Liver (tissue), 9 donors: ENCODE results near the gene NCLN. TPM values are rescaled to one million over a fixed set of nuclear protein-coding genes. Genes with fewer than 3 reads are reported as not detected.

Experiments
- DNase-seq: peaks from one replicate; pipeline ENCODE4 v3.0.0-alpha.2; 2017; ENCODE audit warnings: low spot score
- H3K27ac ChIP-seq, 2 donors: one replicate each; pipeline ENCODE4 v1.7.0; 2013; ENCODE audit warnings: inconsistent platforms in 2 of 2, low read length in 2 of 2, control low read depth in 1 of 2, low read depth in 1 of 2, mild to moderate bottlenecking in 1 of 2
- H3K27me3 ChIP-seq, 4 donors: one replicate each; pipeline versions ENCODE4 v1.6.1 to v1.7.0; 2013; ENCODE audit warnings: low read length in 3 of 4, inconsistent platforms in 1 of 4, mild to moderate bottlenecking in 1 of 4, moderate library complexity in 1 of 4; ENCODE audit not compliant: control insufficient read depth in 4 of 4, insufficient read depth in 4 of 4
- H3K36me3 ChIP-seq, 4 donors: one replicate each; pipeline versions ENCODE4 v1.6.1 to v1.7.0; 2013; ENCODE audit warnings: low read length in 3 of 4, mild to moderate bottlenecking in 3 of 4, low read depth in 1 of 4, moderate library complexity in 1 of 4; ENCODE audit not compliant: control insufficient read depth in 4 of 4, insufficient read depth in 3 of 4
- H3K4me1 ChIP-seq, 4 donors: one replicate each; pipeline versions ENCODE4 v1.6.1 to v1.7.0; 2013; ENCODE audit warnings: low read length in 3 of 4, mild to moderate bottlenecking in 3 of 4, moderate library complexity in 1 of 4; ENCODE audit not compliant: control insufficient read depth in 4 of 4, insufficient read depth in 4 of 4
- H3K4me3 ChIP-seq, 3 donors: one replicate each; pipeline versions ENCODE4 v1.6.1 to v1.7.0; 2013; ENCODE audit warnings: low read length in 3 of 3, control low read depth in 1 of 3, low read depth in 1 of 3, mild to moderate bottlenecking in 1 of 3
- H3K9ac ChIP-seq, 2 donors: one replicate each; pipeline ENCODE4 v1.7.0; 2013; ENCODE audit warnings: low read length in 2 of 2, mild to moderate bottlenecking in 2 of 2, moderate library complexity in 2 of 2, control low read depth in 1 of 2, low read depth in 1 of 2
- H3K9me3 ChIP-seq, 4 donors: one replicate each; pipeline versions ENCODE4 v1.6.1 to v1.7.0; 2013; ENCODE audit warnings: low read length in 3 of 4; ENCODE audit not compliant: control insufficient read depth in 4 of 4
- ATF3 ChIP-seq: IDR thresholded peaks from 2 replicates; pipeline ENCODE4 v1.6.1; 2016; ENCODE audit warnings: antibody characterized with exemption
- CTCF ChIP-seq: fragments of 150-350 bp; IDR thresholded peaks from 2 replicates; pipeline ENCODE4 v1.5.1; 2017; ENCODE audit warnings: improper control_type of control experiment, low read depth, low read length; ENCODE audit not compliant: missing input control
- EGR1 ChIP-seq, 2 donors: IDR thresholded peaks; 2 replicates each; pipeline ENCODE4 v1.6.1; 2016 to 2018; ENCODE audit warnings: antibody characterized with exemption in 2 of 2, low read depth in 2 of 2
- FOXA1 ChIP-seq: IDR thresholded peaks from 2 replicates; pipeline ENCODE4 v1.6.1; 2016; ENCODE audit warnings: antibody characterized with exemption
- FOXA2 ChIP-seq: IDR thresholded peaks from 2 replicates; pipeline ENCODE4 v1.6.1; 2016; ENCODE audit warnings: antibody characterized with exemption
- GABPA ChIP-seq, 2 donors: IDR thresholded peaks in 1 of 2; conservative IDR thresholded peaks in 1 of 2; 2 replicates each; pipeline ENCODE4 v1.6.1; 2016; ENCODE audit warnings: antibody characterized with exemption in 2 of 2, mild to moderate bottlenecking in 1 of 2, moderate library complexity in 1 of 2
- HNF4A ChIP-seq, 2 donors: conservative IDR thresholded peaks; 2 replicates each; pipeline ENCODE4 v1.6.1; 2016; ENCODE audit warnings: antibody characterized with exemption in 2 of 2, mild to moderate bottlenecking in 2 of 2
- JUND ChIP-seq, 2 donors: IDR thresholded peaks; 2 replicates each; pipeline ENCODE4 v1.6.1; 2016; ENCODE audit warnings: antibody characterized with exemption in 2 of 2
- NR2F2 ChIP-seq: IDR thresholded peaks from 2 replicates; pipeline ENCODE4 v1.6.1; 2016; ENCODE audit warnings: antibody characterized with exemption
- RAD21 ChIP-seq, 2 donors: IDR thresholded peaks; 2 replicates each; pipeline ENCODE4 v1.6.1; 2016; ENCODE audit warnings: antibody characterized with exemption in 2 of 2, mild to moderate bottlenecking in 2 of 2
- REST ChIP-seq: IDR thresholded peaks from 2 replicates; pipeline ENCODE4 v1.6.1; 2016; ENCODE audit warnings: antibody characterized with exemption, mild to moderate bottlenecking
- TAF1 ChIP-seq: conservative IDR thresholded peaks from 2 replicates; pipeline ENCODE4 v1.6.1; 2016; ENCODE audit warnings: antibody characterized with exemption, mild to moderate bottlenecking
- WGBS: extraction: QIAGEN DNeasy Blood & Tissue Kit; methylation state at CpG from one replicate; pipeline ENCODE4 v1.1.7; 2013; 5-methylcytosine and 5-hydroxymethylcytosine counted together
- polyA plus RNA-seq, 2 donors: library from polyadenylated mRNA; stranded (reverse) in 1 of 2; unstranded in 1 of 2; fragments of 200-250 nt in 1 of 2; fragments of >200 nt in 1 of 2; fragmentation: Nextera tagmentation in 1 of 2; extraction: Ambion mirVana in 1 of 2; gene quantifications; one replicate each; pipeline versions ENCODE4 v1.2.1 to v1.2.3, GENCODE V29; 2013 to 2015
- total RNA-seq, 2 donors: library from RNA; depleted of rRNA; stranded (reverse); fragments of >200 nt; gene quantifications; one replicate each; pipeline ENCODE4 v1.2.3, GENCODE V29; 2014
- donor health status: healthy.
- donor health status: healthy.
- donor health status: healthy.
- donor health status: healthy.
- donor health status: healthy.

NCLN gene
- total and polyA plus RNA-seq, 4 donors = 29.5 to 50.8 (median 38.4) TPM

GRCh38 chr19:3227054-3227626 is 41.4 kb downstream of the NCLN start:
- DNase-seq = no peak
- peaks cover 0 to 8% (median under 1%) of the 10 kb centered on the region in 4 donors for H3K27me3 ChIP-seq
- no peak overlapping the region for H3K9ac ChIP-seq

GRCh38 chr19:3229346-3229743 is 43.6 kb downstream of the NCLN start:
- Histone ChIP-seq H3K9ac (no peak overlapping the region), H3K27ac (no peak overlapping the region), H3K36me3 (no peaks in the 10 kb centered on the region), H3K4me3 (no peak overlapping the region), H3K27me3 (peaks cover 0 to 8% (median under 1%) of the 10 kb centered on the region in 4 donors), H3K9me3 (no peaks in the 10 kb centered on the region), H3K4me1 (no peaks in the 10 kb centered on the region)
- no peak for DNase-seq
- 57% methylated on average over 9 of the region's 9 CpGs for whole genome bisulfite sequencing
- TF ChIP-seq RAD21 (IDR thresholded peaks at IDR 0.05) (no peak), EGR1 (IDR thresholded peaks at IDR 0.05; ENCODE audit: low read depth in 2 of 2) (no peak), FOXA1 (no peak), NR2F2 (no peak), ATF3 (no peak), REST (no peak), JUND (IDR thresholded peaks at IDR 0.05) (no peak), CTCF (no peak), HNF4A (conservative IDR thresholded peaks at IDR 0.05) (no peak), TAF1 (no peak)

More at GRCh38 chr19:3227054-3227626, 41.4 kb downstream of the NCLN start:
- Histone ChIP-seq H3K36me3 (no peaks in the 10 kb centered on the region), H3K27ac (no peak overlapping the region), H3K9me3 (no peaks in the 10 kb centered on the region), H3K4me1 (peaks cover 0 to 2% (median 0%) of the 10 kb centered on the region in 4 donors), H3K4me3 (no peak overlapping the region)
- TF ChIP-seq EGR1 (IDR thresholded peaks at IDR 0.05; ENCODE audit: low read depth in 2 of 2) = no peak
- TF ChIP-seq JUND (IDR thresholded peaks at IDR 0.05) = no peak
- 67% methylated on average over 12 of the region's 12 CpGs for WGBS

GRCh38 chr19:3229888-3230496 is 44.3 kb downstream of the NCLN start:
- no peak overlapping the region for H3K9ac ChIP-seq
- H3K4me1 ChIP-seq = no peaks in the 10 kb centered on the region
- no peak for DNase-seq
- H3K9me3 ChIP-seq = no peaks in the 10 kb centered on the region
- H3K27me3 ChIP-seq = peaks cover 0 to 8% (median under 1%) of the 10 kb centered on the region in 4 donors
- TF ChIP-seq ATF3 (no peak), GABPA (IDR thresholded peaks at IDR 0.05 in 1 of 2, conservative IDR thresholded peaks at IDR 0.05 in 1 of 2) (no peak), HNF4A (conservative IDR thresholded peaks at IDR 0.05) (no peak), EGR1 (IDR thresholded peaks at IDR 0.05; ENCODE audit: low read depth in 2 of 2) (no peak), FOXA2 (no peak), TAF1 (no peak)
- no peaks in the 10 kb centered on the region for H3K36me3 ChIP-seq
- H3K27ac ChIP-seq = no peak overlapping the region
- no peak overlapping the region for H3K4me3 ChIP-seq
- 81% methylated on average over 4 of the region's 4 CpGs for WGBS
